GM12878 (cell line): Measurements from ENCODE around the gene GLG1. TPM values are rescaled to one million over a fixed set of nuclear protein-coding genes. Genes with fewer than 3 reads are reported as not detected.

ENCODE experiments used
- ATAC-seq: fragments of 200-7000 bp; cut with Tn5 transposase; 3 replicates; pipeline ENCODE4 v1.9.1; 2020; ENCODE audit warnings: mild to moderate bottlenecking, moderate library complexity
- BruUV-seq: library from RNA; stranded (reverse); fragments of 400-500 nt; replicated peaks from 2 replicates; lab custom pipeline; 2021; lab: Mats Ljungman, UMichigan
- CTCF ChIA-PET: fragments of 300-600 bp; sonication (Branson Sonifier 250); formaldehyde crosslinking; extraction: SDS; loops from one replicate; lab custom pipeline; 2021; ENCODE audit warnings: inconsistent platforms; lab: Yijun Ruan, JAX
- POLR2A ChIA-PET: fragments of 350-600 bp; formaldehyde crosslinking; extraction: SDS; loops from one replicate; lab custom pipeline; 2021; ENCODE audit warnings: inconsistent platforms; lab: Charles Lee
- RAD21 ChIA-PET: fragments of 300-600 bp; sonication (Branson Sonifier 250); formaldehyde crosslinking; loops from one replicate; lab custom pipeline; 2023; ENCODE audit warnings: antibody characterized with exemption; ENCODE audit not compliant: unreplicated experiment; lab: Charles Lee
- SMC1A ChIA-PET: fragments of 300-600 bp; sonication (Branson Sonifier 250); formaldehyde crosslinking; loops from one replicate; lab custom pipeline; 2023; ENCODE audit not compliant: unreplicated experiment, uncharacterized antibody; lab: Charles Lee
- DNase-seq: peaks from one replicate; pipeline ENCODE4 v3.0.0-alpha.2; 2011; ENCODE audit warnings: low read depth, low spot score
- FAIRE-seq: peaks from 3 replicates; lab custom pipeline; 2011; peaks lifted over from hg19 to GRCh38; lab: Jason Lieb, UNC
- H2AFZ ChIP-seq: 2 replicates; pipeline ENCODE4 v1.6.0; 2011; ENCODE audit warnings: low read depth, low read length, control low read depth; ENCODE audit not compliant: control insufficient read depth
- H3K27ac ChIP-seq: 2 replicates; pipeline ENCODE4 v1.5.1; 2011; ENCODE audit warnings: control low read depth; ENCODE audit not compliant: control insufficient read depth, insufficient read depth
- H3K27me3 ChIP-seq, 2 experiments: replicated peaks in 1 of 2; 2 replicates each; pipeline versions ENCODE4 v1.6.0 to v1.6.1; 2011; ENCODE audit warnings: low read length in 1 of 2; ENCODE audit not compliant: control insufficient read depth in 2 of 2, insufficient read depth in 2 of 2
- H3K36me3 ChIP-seq, 2 experiments: 2 replicates each; pipeline ENCODE4 v1.5.1; 2011; ENCODE audit warnings: low read length in 1 of 2; ENCODE audit not compliant: control insufficient read depth in 2 of 2, insufficient read depth in 2 of 2
- H3K4me1 ChIP-seq: 2 replicates; pipeline ENCODE4 v1.6.1; 2011; ENCODE audit warnings: mild to moderate bottlenecking, low read length, moderate library complexity, mixed read lengths; ENCODE audit not compliant: control insufficient read depth, insufficient read depth
- H3K4me2 ChIP-seq: 2 replicates; pipeline ENCODE4 v1.6.0; 2011; ENCODE audit warnings: control low read depth; ENCODE audit not compliant: control insufficient read depth, insufficient read depth
- H3K4me3 ChIP-seq: fragments of 200-600 bp; sonication (generic); 2 replicates; pipeline ENCODE4 v1.5.1; 2016
- H3K79me2 ChIP-seq: 2 replicates; pipeline ENCODE4 v1.6.0; 2011; ENCODE audit warnings: low read length; ENCODE audit not compliant: control insufficient read depth, insufficient read depth
- H3K9ac ChIP-seq: 2 replicates; pipeline ENCODE4 v1.8.0; 2011; ENCODE audit warnings: low read length, control low read depth, mixed read lengths; ENCODE audit not compliant: control insufficient read depth, insufficient read depth
- H3K9me3 ChIP-seq: replicated peaks from 3 replicates; pipeline ENCODE4 v1.5.1; 2011; ENCODE audit warnings: mild to moderate bottlenecking, low read length; ENCODE audit not compliant: control insufficient read depth, insufficient read depth
- H4K20me1 ChIP-seq: 2 replicates; pipeline ENCODE4 v1.6.0; 2011; ENCODE audit not compliant: control insufficient read depth, insufficient read depth
- CHD4 ChIP-seq: fragments of 200-600 bp; sonication (generic); IDR thresholded peaks from 2 replicates; pipeline ENCODE4 v1.6.1; 2016; ENCODE audit warnings: mild to moderate bottlenecking
- ESRRA ChIP-seq: IDR thresholded peaks from 2 replicates; pipeline ENCODE4 v1.6.1; 2012; ENCODE audit warnings: mild to moderate bottlenecking, low read length, improper control_type of control experiment
- GATAD2B ChIP-seq: fragments of 450-650 bp; conservative IDR thresholded peaks from 2 replicates; pipeline ENCODE4 v1.6.1; 2017; ENCODE audit warnings: low read depth, mild to moderate bottlenecking, moderate library complexity
- MEF2A ChIP-seq: IDR thresholded peaks from 2 replicates; pipeline ENCODE4 v1.6.1; 2011; ENCODE audit warnings: low read depth, mild to moderate bottlenecking, low read length, moderate library complexity; ENCODE audit not compliant: insufficient read depth
- MTA3 ChIP-seq: IDR thresholded peaks from 2 replicates; pipeline ENCODE4 v1.6.1; 2012; ENCODE audit warnings: low read length, inconsistent platforms, borderline replicate concordance
- NFYB ChIP-seq: IDR thresholded peaks from 2 replicates; pipeline ENCODE4 v1.6.1; 2011; ENCODE audit warnings: low read depth, mild to moderate bottlenecking, low read length, improper control_type of control experiment, moderate library complexity; ENCODE audit not compliant: insufficient read depth
- POU2F2 ChIP-seq: IDR thresholded peaks from 3 replicates; pipeline ENCODE4 v1.6.1; 2011; ENCODE audit warnings: low read depth, mild to moderate bottlenecking, low read length, borderline replicate concordance
- RFX5 ChIP-seq: IDR thresholded peaks from 2 replicates; pipeline ENCODE4 v1.6.1; 2011; ENCODE audit warnings: low read depth, low read length, improper control_type of control experiment
- SPI1 ChIP-seq: IDR thresholded peaks from 2 replicates; pipeline ENCODE4 v1.6.1; 2011; ENCODE audit warnings: low read depth, mild to moderate bottlenecking, low read length, moderate library complexity, borderline replicate concordance; ENCODE audit not compliant: insufficient read depth
- SREBF1 ChIP-seq: IDR thresholded peaks from 2 replicates; pipeline ENCODE4 v1.6.1; 2012; ENCODE audit warnings: mild to moderate bottlenecking, low read length
- STAT1 ChIP-seq: fragments of 450-650 bp; conservative IDR thresholded peaks from 2 replicates; pipeline ENCODE4 v1.6.1; 2014; ENCODE audit warnings: antibody characterized with exemption, mild to moderate bottlenecking
- ZNF207 ChIP-seq: fragments of 450-650 bp; IDR thresholded peaks from 2 replicates; pipeline ENCODE4 v1.6.1; 2014; ENCODE audit warnings: antibody characterized with exemption, mild to moderate bottlenecking, borderline replicate concordance
- WGBS: methylation state at CpG from one replicate; pipeline ENCODE4 v1.1.6; 2016; ENCODE audit warnings: low lambda C conversion rate; ENCODE audit not compliant: insufficient replicate concordance, insufficient coverage; ENCODE audit errors: missing lambda C conversion rate; 5-methylcytosine and 5-hydroxymethylcytosine counted together
- in situ Hi-C: fragments of 300-500 bp; cut with MboI; formaldehyde crosslinking; loops from 9 replicates; pipeline ENCODE4 v1.14.3; 2018; ENCODE audit warnings: mixed read lengths
- intact Hi-C: fragments of 100-400 bp; cut with micrococcal nuclease; formaldehyde crosslinking; loops from one replicate; pipeline ENCODE4 v1.14.2; 2022; ENCODE audit not compliant: unreplicated experiment
- polyA plus RNA-seq, 11 experiments: library from polyadenylated mRNA; depleted of rRNA in 4 of 11; unstranded in 6 of 11; stranded (reverse) in 5 of 11; fragments of >200 nt; fragmentation: Nextera tagmentation in 4 of 11; fragmentation: Illumina TruSeq in 1 of 11; extraction: Ambion mirVana in 4 of 11; extraction: Trizol in 1 of 11; gene quantifications; 1 replicate in 1 of 11; 2 replicates in 10 of 11; pipeline versions ENCODE4 v1.2.1 to v1.2.3, GENCODE V29; 2011 to 2016; ENCODE audit warnings: inconsistent platforms in 2 of 11, missing spikeins in 2 of 11, low read depth in 1 of 11
- total RNA-seq, 4 experiments: library from RNA; depleted of rRNA in 3 of 4; stranded (reverse); fragments of >200 nt in 3 of 4; fragmentation: Illumina TruSeq in 1 of 4; extraction: Trizol in 1 of 4; gene quantifications; 2 replicates each; pipeline versions ENCODE4 v1.2.1 to v1.2.3, GENCODE V29; 2013 to 2021
- TF ChIP-seq, protein P1 (sequence below): fragments of 450-650 bp; IDR thresholded peaks from 2 replicates; pipeline ENCODE4 v1.6.1; 2017; ENCODE audit warnings: borderline replicate concordance
- TF ChIP-seq, protein P2 (sequence below): fragments of 450-650 bp; IDR thresholded peaks from 2 replicates; pipeline ENCODE4 v1.6.1; 2017; ENCODE audit warnings: antibody characterized with exemption, mild to moderate bottlenecking, moderate library complexity

Gene GLG1
- total and polyA plus RNA-seq, 10 of the 15 experiments (the other 5 are each of a cell fraction or from before 2014, with no cell fraction given) = 7.6 to 49.4 (median 28.2) TPM

DNA sequence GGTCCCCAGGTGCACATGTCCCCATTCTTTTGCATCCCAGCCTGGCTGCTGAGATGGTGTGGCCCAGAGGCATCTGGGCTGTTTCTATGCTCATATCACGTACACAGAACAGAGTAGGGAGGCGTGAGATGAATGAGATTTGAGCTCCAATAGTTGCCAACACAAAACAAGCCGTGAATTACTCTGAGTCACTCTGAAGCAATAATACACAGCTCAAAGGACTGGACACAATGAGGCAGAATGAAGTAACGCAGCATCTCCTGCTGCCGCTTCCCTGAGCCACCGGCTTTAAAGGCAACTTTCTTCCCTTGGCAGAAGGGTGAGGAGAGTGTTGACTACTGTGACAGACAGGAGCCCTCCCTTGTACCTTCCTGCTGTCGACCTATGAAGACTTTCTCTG lies 151.7 kb downstream of the GLG1 start:
- no peak overlapping the region for H3K9ac ChIP-seq
- no peaks in the 10 kb centered on the region for H3K9me3 ChIP-seq
- ChIA-PET CTCF (no interaction called here), SMC1A (interaction anchor here (1.3 kb wide), 1 partner anchor 11 kb away, joined by 4 read pairs; no protein-coding TSS in a partner anchor), RAD21 (no interaction called here)
- intact Hi-C loops = no loop called here
- H4K20me1 ChIP-seq = peaks cover 10% of the 10 kb centered on the region
- H3K4me2 ChIP-seq = no peak overlapping the region
- in situ Hi-C loops = no loop called here
- no peak overlapping the region for H3K27ac ChIP-seq
- 88% methylated on average over 7 of the region's 7 CpGs for WGBS
- no peak overlapping the region for H3K4me3 ChIP-seq
- H3K79me2 ChIP-seq = no peaks in the 10 kb centered on the region
- no TSS peak for BruUV-seq
- no peak for TF ChIP-seq ZNF207
- no peak for TF ChIP-seq SPI1
- TF ChIP-seq MEF2A = no peak
- no peak for TF ChIP-seq MTA3
- TF ChIP-seq POU2F2 = no peak
- TF ChIP-seq SREBF1 = no peak
- no peak for TF ChIP-seq CHD4
- TF ChIP-seq STAT1 = no peak
- TF ChIP-seq, protein P1, sequence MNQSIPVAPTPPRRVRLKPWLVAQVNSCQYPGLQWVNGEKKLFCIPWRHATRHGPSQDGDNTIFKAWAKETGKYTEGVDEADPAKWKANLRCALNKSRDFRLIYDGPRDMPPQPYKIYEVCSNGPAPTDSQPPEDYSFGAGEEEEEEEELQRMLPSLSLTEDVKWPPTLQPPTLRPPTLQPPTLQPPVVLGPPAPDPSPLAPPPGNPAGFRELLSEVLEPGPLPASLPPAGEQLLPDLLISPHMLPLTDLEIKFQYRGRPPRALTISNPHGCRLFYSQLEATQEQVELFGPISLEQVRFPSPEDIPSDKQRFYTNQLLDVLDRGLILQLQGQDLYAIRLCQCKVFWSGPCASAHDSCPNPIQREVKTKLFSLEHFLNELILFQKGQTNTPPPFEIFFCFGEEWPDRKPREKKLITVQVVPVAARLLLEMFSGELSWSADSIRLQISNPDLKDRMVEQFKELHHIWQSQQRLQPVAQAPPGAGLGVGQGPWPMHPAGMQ = no peak
- TF ChIP-seq GATAD2B = no peak
- TF ChIP-seq ESRRA = no peak
- TF ChIP-seq RFX5 = no peak
- TF ChIP-seq, protein P2, sequence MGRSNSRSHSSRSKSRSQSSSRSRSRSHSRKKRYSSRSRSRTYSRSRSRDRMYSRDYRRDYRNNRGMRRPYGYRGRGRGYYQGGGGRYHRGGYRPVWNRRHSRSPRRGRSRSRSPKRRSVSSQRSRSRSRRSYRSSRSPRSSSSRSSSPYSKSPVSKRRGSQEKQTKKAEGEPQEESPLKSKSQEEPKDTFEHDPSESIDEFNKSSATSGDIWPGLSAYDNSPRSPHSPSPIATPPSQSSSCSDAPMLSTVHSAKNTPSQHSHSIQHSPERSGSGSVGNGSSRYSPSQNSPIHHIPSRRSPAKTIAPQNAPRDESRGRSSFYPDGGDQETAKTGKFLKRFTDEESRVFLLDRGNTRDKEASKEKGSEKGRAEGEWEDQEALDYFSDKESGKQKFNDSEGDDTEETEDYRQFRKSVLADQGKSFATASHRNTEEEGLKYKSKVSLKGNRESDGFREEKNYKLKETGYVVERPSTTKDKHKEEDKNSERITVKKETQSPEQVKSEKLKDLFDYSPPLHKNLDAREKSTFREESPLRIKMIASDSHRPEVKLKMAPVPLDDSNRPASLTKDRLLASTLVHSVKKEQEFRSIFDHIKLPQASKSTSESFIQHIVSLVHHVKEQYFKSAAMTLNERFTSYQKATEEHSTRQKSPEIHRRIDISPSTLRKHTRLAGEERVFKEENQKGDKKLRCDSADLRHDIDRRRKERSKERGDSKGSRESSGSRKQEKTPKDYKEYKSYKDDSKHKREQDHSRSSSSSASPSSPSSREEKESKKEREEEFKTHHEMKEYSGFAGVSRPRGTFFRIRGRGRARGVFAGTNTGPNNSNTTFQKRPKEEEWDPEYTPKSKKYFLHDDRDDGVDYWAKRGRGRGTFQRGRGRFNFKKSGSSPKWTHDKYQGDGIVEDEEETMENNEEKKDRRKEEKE = no peak
- TF ChIP-seq NFYB = no peak
- TF ChIP-seq, all 136 proteins: peak for 0
- peaks cover 0 to 20% of the 10 kb centered on the region in 2 experiments; a peak in 3 of 4 replicates for H3K36me3 ChIP-seq
- FAIRE-seq (no peak), DNase-seq (no peak), ATAC-seq (no peak)
- H3K27me3 ChIP-seq = no peaks in the 10 kb centered on the region
- no peak overlapping the region for H2AFZ ChIP-seq
- POLR2A ChIA-PET = interaction anchor here (0.6 kb wide), 1 partner anchor 128 kb away, joined by 10 read pairs; no protein-coding TSS in a partner anchor
- peaks cover 17% of the 10 kb centered on the region for H3K4me1 ChIP-seq
